MM.1S (cell line): ENCODE data around the gene ABCB9.

ENCODE experiments used
- EZH2 ChIP-seq: fragments of 300-600 bp; sonication (generic); optimal IDR thresholded peaks from 2 replicates; pipeline ENCODE3; 2017; ENCODE audit warnings: low read depth, mild to moderate bottlenecking, antibody characterized with exemption, low read length, mixed read lengths
- EZH2phosphoT487 ChIP-seq: fragments of 300-600 bp; sonication (generic); IDR thresholded peaks from 2 replicates; pipeline ENCODE4 v1.6.1; 2018; ENCODE audit warnings: antibody characterized with exemption, low read length
- TF ChIP-seq, protein P1 (sequence below): fragments of 300-600 bp; sonication (generic); IDR thresholded peaks from 2 replicates; pipeline ENCODE4 v1.5.1; 2016; ENCODE audit warnings: antibody characterized with exemption, low read length, mixed read lengths

- TF ChIP-seq, protein P1, sequence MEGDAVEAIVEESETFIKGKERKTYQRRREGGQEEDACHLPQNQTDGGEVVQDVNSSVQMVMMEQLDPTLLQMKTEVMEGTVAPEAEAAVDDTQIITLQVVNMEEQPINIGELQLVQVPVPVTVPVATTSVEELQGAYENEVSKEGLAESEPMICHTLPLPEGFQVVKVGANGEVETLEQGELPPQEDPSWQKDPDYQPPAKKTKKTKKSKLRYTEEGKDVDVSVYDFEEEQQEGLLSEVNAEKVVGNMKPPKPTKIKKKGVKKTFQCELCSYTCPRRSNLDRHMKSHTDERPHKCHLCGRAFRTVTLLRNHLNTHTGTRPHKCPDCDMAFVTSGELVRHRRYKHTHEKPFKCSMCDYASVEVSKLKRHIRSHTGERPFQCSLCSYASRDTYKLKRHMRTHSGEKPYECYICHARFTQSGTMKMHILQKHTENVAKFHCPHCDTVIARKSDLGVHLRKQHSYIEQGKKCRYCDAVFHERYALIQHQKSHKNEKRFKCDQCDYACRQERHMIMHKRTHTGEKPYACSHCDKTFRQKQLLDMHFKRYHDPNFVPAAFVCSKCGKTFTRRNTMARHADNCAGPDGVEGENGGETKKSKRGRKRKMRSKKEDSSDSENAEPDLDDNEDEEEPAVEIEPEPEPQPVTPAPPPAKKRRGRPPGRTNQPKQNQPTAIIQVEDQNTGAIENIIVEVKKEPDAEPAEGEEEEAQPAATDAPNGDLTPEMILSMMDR: no peak
- no peak for TF ChIP-seq EZH2
- no peak for TF ChIP-seq EZH2phosphoT487
Observed at GRCh38 chr12:122974892-122975789, 8.9 kb upstream of the ABCB9 start, which contains the start of gene OGFOD2.
